Measurements from ENCODE around the gene ARNT2.

The ARNT2 gene

GRCh38 chr15:80576519-80577090 is 172.4 kb downstream of the ARNT2 start:
- no peak for DNase-seq (ENCODE audit: low read depth)

GRCh38 chr15:80577552-80578205 is 173.5 kb downstream of the ARNT2 start:
- no peak for DNase-seq (ENCODE audit: low read depth)

- no peak for DNase-seq (ENCODE audit: low read depth)
These were observed 174.0 kb downstream of the ARNT2 start for GRCh38 chr15:80578206-80578595.

GRCh38 chr15:80578871-80579270 is 174.7 kb downstream of the ARNT2 start:
- DNase-seq (ENCODE audit: low read depth): no peak

- no peak for DNase-seq (ENCODE audit: low read depth)
These were observed 175.4 kb downstream of the ARNT2 start for GRCh38 chr15:80579611-80580010.

GRCh38 chr15:80580106-80580505 is 175.9 kb downstream of the ARNT2 start:
- DNase-seq (ENCODE audit: low read depth): no peak

- no peak for DNase-seq (ENCODE audit: low read depth)
These were observed 176.5 kb downstream of the ARNT2 start for GRCh38 chr15:80580536-80581260.

- no peak for DNase-seq (ENCODE audit: low read depth)
These were observed 177.8 kb downstream of the ARNT2 start for GRCh38 chr15:80581976-80582375.

GRCh38 chr15:80582816-80583423 is 178.7 kb downstream of the ARNT2 start:
- no peak for DNase-seq (ENCODE audit: low read depth)

GRCh38 chr15:80584561-80584964 is 180.4 kb downstream of the ARNT2 start:
- no peak for DNase-seq (ENCODE audit: low read depth)

GRCh38 chr15:80584973-80585525 is 180.9 kb downstream of the ARNT2 start:
- no peak for DNase-seq (ENCODE audit: low read depth)

- no peak for DNase-seq (ENCODE audit: low read depth)
These were observed 181.4 kb downstream of the ARNT2 start for GRCh38 chr15:80585544-80586018.

- DNase-seq (ENCODE audit: low read depth): no peak
These were observed 182.0 kb downstream of the ARNT2 start for GRCh38 chr15:80586161-80586560.

GRCh38 chr15:80587007-80587406 is 182.8 kb downstream of the ARNT2 start:
- no peak for DNase-seq (ENCODE audit: low read depth)

- DNase-seq (ENCODE audit: low read depth): no peak
These were observed 183.8 kb downstream of the ARNT2 start for GRCh38 chr15:80587816-80588456.

- no peak for DNase-seq (ENCODE audit: low read depth)
These were observed 184.6 kb downstream of the ARNT2 start for GRCh38 chr15:80588801-80589200.

- DNase-seq (ENCODE audit: low read depth): no peak
These were observed 186.7 kb downstream of the ARNT2 start for GRCh38 chr15:80590761-80591355.

GRCh38 chr15:80591471-80591870 is 187.3 kb downstream of the ARNT2 start:
- DNase-seq (ENCODE audit: low read depth): no peak

- DNase-seq (ENCODE audit: low read depth): no peak
These were observed 188.0 kb downstream of the ARNT2 start for GRCh38 chr15:80591938-80592825.

GRCh38 chr15:80593486-80594030 is 189.4 kb downstream of the ARNT2 start:
- DNase-seq (ENCODE audit: low read depth): no peak

All from activated T-cell treated with anti-CD3 and anti-CD28 coated beads for 1 hour (primary cell).